Adrenal gland (tissue), 5 donors: ENCODE results near the gene PRADC1.

Source experiments
- POLR2A ChIP-seq, 2 donors: fragments of 450-650 bp; IDR thresholded peaks; one replicate each; pipeline ENCODE4 v1.6.1; 2017; ENCODE audit warnings: antibody characterized with exemption in 2 of 2, mild to moderate bottlenecking in 2 of 2, moderate library complexity in 1 of 2
- TF ChIP-seq, protein P1 (sequence below), 6 experiments: fragments of 450-650 bp in 4 of 6; fragments of 200-600 bp in 2 of 6; sonication (generic) in 1 of 6; IDR thresholded peaks; 1 replicate in 5 of 6; 2 replicates in 1 of 6; pipeline versions ENCODE4 v1.5.1 to v1.8.0; 2016 to 2021; ENCODE audit warnings: antibody characterized with exemption in 6 of 6, mild to moderate bottlenecking in 2 of 6, moderate library complexity in 1 of 6
- donor health status: DM: no; HTN: no; CAD: no.

DNA sequence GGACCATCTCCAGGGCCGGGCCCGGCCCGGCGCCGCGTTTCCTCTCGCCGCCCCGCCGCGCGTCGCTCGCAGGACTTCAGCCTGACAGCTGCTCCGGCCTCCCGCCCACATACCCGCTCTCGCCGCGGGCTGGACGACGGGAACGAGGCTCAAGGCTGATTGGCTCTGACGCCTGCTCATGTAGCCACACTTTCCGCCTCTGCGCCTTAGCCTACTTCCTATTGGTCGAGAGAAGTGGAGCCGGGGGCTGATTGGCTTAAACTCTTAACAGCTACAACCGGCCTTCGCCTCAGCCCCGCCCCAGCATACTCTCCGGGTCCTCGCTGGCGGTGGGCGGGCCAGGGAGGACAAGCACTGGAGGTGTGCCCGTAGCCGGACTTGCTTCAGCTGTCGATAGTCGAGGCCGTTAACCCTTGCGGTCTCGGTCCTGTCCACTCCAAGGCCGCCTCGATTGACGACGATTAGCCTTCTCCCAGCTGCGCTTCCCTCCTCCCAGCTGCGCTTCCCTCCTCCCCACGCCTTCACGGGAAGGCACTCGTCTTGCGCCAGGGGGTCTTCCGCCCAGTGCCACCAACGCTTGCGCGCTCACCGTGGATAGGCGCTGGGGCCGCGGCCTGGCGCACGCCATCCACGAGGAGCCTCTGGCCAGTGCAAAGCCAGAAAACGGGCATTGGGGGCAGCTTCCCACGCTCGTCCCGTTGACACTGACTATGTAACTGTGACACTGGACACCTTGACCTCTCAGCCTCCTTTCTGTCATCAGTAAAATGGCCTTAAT, at the start of gene PRADC1:
- TF ChIP-seq, protein P1, sequence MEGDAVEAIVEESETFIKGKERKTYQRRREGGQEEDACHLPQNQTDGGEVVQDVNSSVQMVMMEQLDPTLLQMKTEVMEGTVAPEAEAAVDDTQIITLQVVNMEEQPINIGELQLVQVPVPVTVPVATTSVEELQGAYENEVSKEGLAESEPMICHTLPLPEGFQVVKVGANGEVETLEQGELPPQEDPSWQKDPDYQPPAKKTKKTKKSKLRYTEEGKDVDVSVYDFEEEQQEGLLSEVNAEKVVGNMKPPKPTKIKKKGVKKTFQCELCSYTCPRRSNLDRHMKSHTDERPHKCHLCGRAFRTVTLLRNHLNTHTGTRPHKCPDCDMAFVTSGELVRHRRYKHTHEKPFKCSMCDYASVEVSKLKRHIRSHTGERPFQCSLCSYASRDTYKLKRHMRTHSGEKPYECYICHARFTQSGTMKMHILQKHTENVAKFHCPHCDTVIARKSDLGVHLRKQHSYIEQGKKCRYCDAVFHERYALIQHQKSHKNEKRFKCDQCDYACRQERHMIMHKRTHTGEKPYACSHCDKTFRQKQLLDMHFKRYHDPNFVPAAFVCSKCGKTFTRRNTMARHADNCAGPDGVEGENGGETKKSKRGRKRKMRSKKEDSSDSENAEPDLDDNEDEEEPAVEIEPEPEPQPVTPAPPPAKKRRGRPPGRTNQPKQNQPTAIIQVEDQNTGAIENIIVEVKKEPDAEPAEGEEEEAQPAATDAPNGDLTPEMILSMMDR (IDR thresholded peaks at IDR 0.05) = no peak
- peak; percentile 21 to 64 for TF ChIP-seq POLR2A (IDR thresholded peaks at IDR 0.05)
